Pancreas (tissue), 10 donors: Measurements from ENCODE around the gene CRYL1. TPM values are rescaled to one million over a fixed set of nuclear protein-coding genes. Genes with fewer than 3 reads are reported as not detected.
"Not testable (repeated sequence)": the region's sequence is repeated elsewhere in the genome, so short reads cannot be mapped to it uniquely, and the experiment has no call there.

Experiments used
- ATAC-seq, 4 donors: fragments of 200-7000 bp; cut with Tn5 transposase; one replicate each; pipeline versions ENCODE4 v1.8.0 to v1.9.1; 2020; ENCODE audit warnings: mild to moderate bottlenecking in 4 of 4, moderate library complexity in 4 of 4
- DNase-seq, 6 donors: peaks; one replicate each; pipeline ENCODE4 v3.0.0-alpha.2; 2020
- FAIRE-seq: peaks from 2 replicates; lab custom pipeline; 2012; peaks lifted over from hg19 to GRCh38; lab: Jason Lieb, UNC
- H3K27ac ChIP-seq, 4 donors: fragments of 200-600 bp; sonication (generic); 1 replicate in 3 of 4; 2 replicates in 1 of 4; pipeline versions ENCODE4 v1.5.0 to v1.8.0; 2020
- H3K27me3 ChIP-seq, 4 donors: fragments of 200-600 bp; one replicate each; pipeline ENCODE4 v1.8.0; 2021
- H3K36me3 ChIP-seq, 3 donors: fragments of 200-600 bp; sonication (generic) in 1 of 3; one replicate each; pipeline versions ENCODE4 v1.5.0 to v1.8.0; 2020 to 2021
- H3K4me1 ChIP-seq, 3 donors: fragments of 200-600 bp; one replicate each; pipeline ENCODE4 v1.8.0; 2021
- H3K4me3 ChIP-seq, 4 donors: fragments of 200-600 bp; sonication (generic) in 2 of 4; one replicate each; pipeline versions ENCODE4 v1.5.0 to v1.8.0; 2020 to 2021
- H3K9me3 ChIP-seq, 4 donors: fragments of 200-600 bp; one replicate each; pipeline ENCODE4 v1.8.0; 2021
- CTCF ChIP-seq, 4 donors: fragments of 200-600 bp; sonication (generic) in 3 of 4; IDR thresholded peaks; one replicate each; pipeline versions ENCODE4 v1.5.0 to v1.8.0; 2021; ENCODE audit warnings: antibody characterized with exemption in 4 of 4
- WGBS, 2 donors: extraction: QIAGEN DNeasy Blood & Tissue Kit; methylation state at CpG; one replicate each; pipeline ENCODE4 v1.1.7; 2013; 5-methylcytosine and 5-hydroxymethylcytosine counted together
- intact Hi-C, 3 donors: fragments of 100-400 bp; cut with DNase I; formaldehyde crosslinking; loops; one replicate each; pipeline versions ENCODE4 v1.11.1 to v1.14.2; 2022
- polyA plus RNA-seq, 2 donors: library from polyadenylated mRNA; stranded (reverse); fragments of 200-250 nt; gene quantifications; one replicate each; pipeline ENCODE4 v1.2.3, GENCODE V29; 2013
- total RNA-seq, 6 donors: library from RNA; stranded (reverse); fragmentation: NEBNext Ultra II Directional in 4 of 6; extraction: Animal tissue kit (Norgen Biotek cat#: 25700) in 4 of 6; gene quantifications; one replicate each; pipeline versions ENCODE4 v1.2.1 to v1.2.4, GENCODE V29; 2021 to 2023
- donor health status: healthy with polysubstance abuse.
- donor health status: DM: no; HTN: no; CAD: no; lungs with moderate emphysema.
- donor health status: DM: no; HTN: no; CAD: no.
- donor health status: control.
- donor health status: control.
- donor health status: Bipolar disorder and iron deficiency.
- donor health status: DM: yes; HTN: yes; CAD: no.
- donor health status: DM: no; HTN: no; CAD: no.
- donor health status: DM: no; HTN: no; CAD: no.
- donor health status: DM: yes; HTN: yes; CAD: no.

CRYL1 gene
- total and polyA plus RNA-seq, 8 donors: 12.8 to 31.7 (median 19.3) TPM

- WGBS, 2 donors: 79% methylated on average over 5 of the region's 5 CpGs
- FAIRE-seq (no peak), ATAC-seq (no peak)
Measured at GRCh38 chr13:20441056-20441455, 84.6 kb downstream of the CRYL1 start.

GRCh38 chr13:20439261-20439660 is 86.4 kb downstream of the CRYL1 start:
- no peak for DNase-seq
- no peaks in the 10 kb centered on the region for H3K9me3 ChIP-seq
- no peaks in the 10 kb centered on the region for H3K27me3 ChIP-seq
- no peak for ATAC-seq
- TF ChIP-seq CTCF (IDR thresholded peaks at IDR 0.05): no peak
- no peak for FAIRE-seq
- H3K36me3 ChIP-seq: no peaks in the 10 kb centered on the region
- 77 to 82% methylated on average over 4 of the region's 4 CpGs for WGBS, 2 donors
- no peak overlapping the region for H3K27ac ChIP-seq
- no peaks in the 10 kb centered on the region for H3K4me1 ChIP-seq
- H3K4me3 ChIP-seq: no peak overlapping the region
- intact Hi-C loops: no loop called here

More at GRCh38 chr13:20441056-20441455, 84.6 kb downstream of the CRYL1 start:
- H3K4me3 ChIP-seq: no peak overlapping the region
- H3K4me1 ChIP-seq: no peaks in the 10 kb centered on the region
- H3K9me3 ChIP-seq: no peaks in the 10 kb centered on the region
- intact Hi-C loops: no loop called here
- H3K27ac ChIP-seq: no peak overlapping the region
- no peak for TF ChIP-seq CTCF (IDR thresholded peaks at IDR 0.05)
- H3K27me3 ChIP-seq: no peaks in the 10 kb centered on the region
- no peak for DNase-seq
- H3K36me3 ChIP-seq: no peaks in the 10 kb centered on the region

GRCh38 chr13:20438801-20439200 is 86.9 kb downstream of the CRYL1 start:
- ATAC-seq (no peak), DNase-seq (no peak), FAIRE-seq (no peak)
- H3K27ac ChIP-seq: no peak overlapping the region
- intact Hi-C loops: no loop called here
- H3K4me3 ChIP-seq: no peak overlapping the region
- WGBS, 2 donors: 84 to 88% methylated on average over 6 of the region's 6 CpGs
- H3K36me3 ChIP-seq: no peaks in the 10 kb centered on the region
- no peaks in the 10 kb centered on the region for H3K9me3 ChIP-seq
- TF ChIP-seq CTCF (IDR thresholded peaks at IDR 0.05): no peak
- no peaks in the 10 kb centered on the region for H3K27me3 ChIP-seq
- no peaks in the 10 kb centered on the region for H3K4me1 ChIP-seq

GRCh38 chr13:20436505-20436904 is 89.2 kb downstream of the CRYL1 start:
- Histone ChIP-seq H3K9me3 (no peaks in the 10 kb centered on the region), H3K4me3 (no peak overlapping the region), H3K36me3 (no peaks in the 10 kb centered on the region), H3K27ac (no peak overlapping the region), H3K27me3 (no peaks in the 10 kb centered on the region), H3K4me1 (no peaks in the 10 kb centered on the region)
- FAIRE-seq: no peak
- DNase-seq: no peak
- TF ChIP-seq CTCF (IDR thresholded peaks at IDR 0.05): no peak
- 91 to 92% methylated on average over 10 of the region's 10 CpGs for WGBS, 2 donors
- ATAC-seq: no peak
- intact Hi-C loops: no loop called here

GRCh38 chr13:20435616-20436368 is 89.9 kb downstream of the CRYL1 start:
- H3K27me3 ChIP-seq: no peaks in the 10 kb centered on the region
- FAIRE-seq (no peak), DNase-seq (no peak), ATAC-seq (no peak)
- no peak for TF ChIP-seq CTCF (IDR thresholded peaks at IDR 0.05)
- intact Hi-C loops: no loop called here
- H3K9me3 ChIP-seq: no peaks in the 10 kb centered on the region
- H3K36me3 ChIP-seq: no peaks in the 10 kb centered on the region
- H3K27ac ChIP-seq: no peak overlapping the region
- WGBS, 2 donors: 80 to 85% methylated on average over 56 to 57 of the region's 57 CpGs
- no peaks in the 10 kb centered on the region for H3K4me1 ChIP-seq
- no peak overlapping the region for H3K4me3 ChIP-seq

- H3K27ac ChIP-seq, intact Hi-C loops, ATAC-seq, DNase-seq, FAIRE-seq, H3K4me3 ChIP-seq, H3K9me3 ChIP-seq, H3K36me3 ChIP-seq, H3K4me1 ChIP-seq, H3K27me3 ChIP-seq: not testable (repeated sequence)
- 93 to 95% methylated on average over 9 of the region's 9 CpGs for whole genome bisulfite sequencing, 2 donors
Measured at GRCh38 chr13:20434210-20434609, 91.4 kb downstream of the CRYL1 start.
